ENCODE measurements around the gene CCDC7. TPM values are rescaled to one million over a fixed set of nuclear protein-coding genes. Genes with fewer than 3 reads are reported as not detected.
"Not testable (repeated sequence)": the region's sequence is repeated elsewhere in the genome, so short reads cannot be mapped to it uniquely, and the experiment has no call there.

Gene CCDC7
- total and polyA plus RNA-seq, 2 experiments from 2014 or later, result 2.0 to 10.0 TPM

GRCh38 chr10:32548208-32548607, 102.3 kb downstream of the CCDC7 start:
- H3K9me3 ChIP-seq (ENCODE audit: low read depth), result no peaks in the 10 kb centered on the region
- H3K4me1 ChIP-seq (ENCODE audit: insufficient read depth), result no peaks in the 10 kb centered on the region
- H4K20me1 ChIP-seq (ENCODE audit: insufficient read depth, poor library complexity, severe bottlenecking), result no peaks in the 10 kb centered on the region
- H3K4me2 ChIP-seq, result no peak overlapping the region
- H2AFZ ChIP-seq, result no peak overlapping the region
- TF ChIP-seq EZH2 (IDR thresholded peaks at IDR 0.05; ENCODE audit: borderline replicate concordance) (no peak), EZH2phosphoT487 (IDR thresholded peaks at IDR 0.05; ENCODE audit: low read depth, severe bottlenecking, unreplicated experiment) (no peak)
- TF ChIP-seq, protein P1, sequence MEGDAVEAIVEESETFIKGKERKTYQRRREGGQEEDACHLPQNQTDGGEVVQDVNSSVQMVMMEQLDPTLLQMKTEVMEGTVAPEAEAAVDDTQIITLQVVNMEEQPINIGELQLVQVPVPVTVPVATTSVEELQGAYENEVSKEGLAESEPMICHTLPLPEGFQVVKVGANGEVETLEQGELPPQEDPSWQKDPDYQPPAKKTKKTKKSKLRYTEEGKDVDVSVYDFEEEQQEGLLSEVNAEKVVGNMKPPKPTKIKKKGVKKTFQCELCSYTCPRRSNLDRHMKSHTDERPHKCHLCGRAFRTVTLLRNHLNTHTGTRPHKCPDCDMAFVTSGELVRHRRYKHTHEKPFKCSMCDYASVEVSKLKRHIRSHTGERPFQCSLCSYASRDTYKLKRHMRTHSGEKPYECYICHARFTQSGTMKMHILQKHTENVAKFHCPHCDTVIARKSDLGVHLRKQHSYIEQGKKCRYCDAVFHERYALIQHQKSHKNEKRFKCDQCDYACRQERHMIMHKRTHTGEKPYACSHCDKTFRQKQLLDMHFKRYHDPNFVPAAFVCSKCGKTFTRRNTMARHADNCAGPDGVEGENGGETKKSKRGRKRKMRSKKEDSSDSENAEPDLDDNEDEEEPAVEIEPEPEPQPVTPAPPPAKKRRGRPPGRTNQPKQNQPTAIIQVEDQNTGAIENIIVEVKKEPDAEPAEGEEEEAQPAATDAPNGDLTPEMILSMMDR (IDR thresholded peaks at IDR 0.05; ENCODE audit: poor library complexity), result no peak
- H3K27me3 ChIP-seq, result no peaks in the 10 kb centered on the region
- no peaks in the 10 kb centered on the region for H3K9me2 ChIP-seq (replicated peaks; ENCODE audit: insufficient read depth)
- H3K36me3 ChIP-seq (replicated peaks; ENCODE audit: insufficient read depth, low read depth), result no peaks in the 10 kb centered on the region
- H3K79me2 ChIP-seq, result no peaks in the 10 kb centered on the region
- H3K4me3 ChIP-seq, result no peak overlapping the region
- WGBS (ENCODE audit: low lambda C conversion rate, missing lambda C conversion rate), result 94% methylated on average over 7 of the region's 7 CpGs
- no peak overlapping the region for H3K27ac ChIP-seq
- no peak for DNase-seq (ENCODE audit: low spot score)

DNA sequence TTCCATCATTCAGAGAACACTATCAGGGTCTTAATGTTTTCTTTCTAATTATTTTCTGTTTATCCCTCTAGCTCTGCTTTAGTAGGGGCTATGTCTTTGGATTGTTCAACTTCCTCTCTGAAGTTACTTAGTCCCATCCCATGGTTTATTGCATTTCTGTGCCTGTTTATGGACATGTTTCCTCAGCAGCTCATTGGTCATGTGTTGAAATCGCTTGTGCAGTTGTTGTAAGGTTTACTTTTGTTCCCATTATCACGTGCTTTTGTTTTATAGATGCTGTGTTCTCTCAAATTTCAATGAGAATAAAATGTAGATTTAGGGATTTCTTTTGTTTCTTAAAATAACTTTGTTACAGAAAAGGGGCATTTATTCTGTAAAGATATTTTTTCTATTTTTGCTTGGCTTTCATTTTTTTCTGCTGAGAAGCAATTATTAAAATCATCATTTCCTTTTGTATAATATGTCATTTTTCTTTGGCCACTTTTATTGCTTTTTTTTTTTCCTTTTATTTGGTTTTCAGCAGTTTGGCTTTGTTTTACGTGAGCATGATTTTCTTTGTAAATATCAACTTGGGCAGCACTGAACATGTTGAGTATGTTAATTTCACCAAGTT, 110.9 kb downstream of the CCDC7 start:
- Histone ChIP-seq H3K4me2 (no peak overlapping the region), H3K4me3 (no peak overlapping the region), H3K79me2 (no peaks in the 10 kb centered on the region), H2AFZ (no peak overlapping the region), H3K27ac (no peak overlapping the region), H3K36me3 (replicated peaks; ENCODE audit: insufficient read depth, low read depth) (no peaks in the 10 kb centered on the region), H3K4me1 (ENCODE audit: insufficient read depth) (no peaks in the 10 kb centered on the region), H3K27me3 (no peaks in the 10 kb centered on the region), H3K9me3 (ENCODE audit: low read depth) (no peaks in the 10 kb centered on the region), H3K9me2 (replicated peaks; ENCODE audit: insufficient read depth) (no peaks in the 10 kb centered on the region), H4K20me1 (ENCODE audit: insufficient read depth, poor library complexity, severe bottlenecking) (no peaks in the 10 kb centered on the region)
- 63% methylated on average over 3 of the region's 3 CpGs for whole genome bisulfite sequencing (ENCODE audit: low lambda C conversion rate, missing lambda C conversion rate)
- TF ChIP-seq EZH2phosphoT487 (IDR thresholded peaks at IDR 0.05; ENCODE audit: low read depth, severe bottlenecking, unreplicated experiment) (no peak), EZH2 (IDR thresholded peaks at IDR 0.05; ENCODE audit: borderline replicate concordance) (no peak)
- TF ChIP-seq, protein P1 (IDR thresholded peaks at IDR 0.05; ENCODE audit: poor library complexity), result no peak
- DNase-seq (ENCODE audit: low spot score), result no peak

DNA sequence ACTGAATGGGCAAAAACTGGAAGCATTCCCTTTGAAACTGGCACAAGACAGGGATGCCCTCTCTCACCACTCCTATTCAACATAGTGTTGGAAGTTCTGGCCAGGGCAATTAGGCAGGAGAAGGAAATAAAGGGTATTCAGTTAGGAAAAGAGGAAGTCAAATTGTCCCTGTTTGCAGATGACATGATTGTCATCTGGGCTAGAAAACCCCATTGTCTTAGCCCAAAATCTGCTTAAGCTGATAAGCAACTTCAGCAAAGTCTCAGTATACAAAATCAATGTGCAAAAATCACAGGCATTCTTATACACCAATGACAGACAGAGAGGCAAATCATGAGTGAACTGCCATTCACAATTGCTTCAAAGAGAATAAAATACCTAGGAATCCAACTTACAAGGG, 116.8 kb downstream of the CCDC7 start:
- not testable (repeated sequence) for H3K4me1 ChIP-seq (ENCODE audit: insufficient read depth); H3K36me3 ChIP-seq (replicated peaks; ENCODE audit: insufficient read depth, low read depth); H3K27me3 ChIP-seq; H3K9me2 ChIP-seq (replicated peaks; ENCODE audit: insufficient read depth); H3K79me2 ChIP-seq; H3K27ac ChIP-seq; H3K4me3 ChIP-seq; H4K20me1 ChIP-seq (ENCODE audit: insufficient read depth, poor library complexity, severe bottlenecking); DNase-seq (ENCODE audit: low spot score); H3K4me2 ChIP-seq; H3K9me3 ChIP-seq (ENCODE audit: low read depth); H2AFZ ChIP-seq

DNA sequence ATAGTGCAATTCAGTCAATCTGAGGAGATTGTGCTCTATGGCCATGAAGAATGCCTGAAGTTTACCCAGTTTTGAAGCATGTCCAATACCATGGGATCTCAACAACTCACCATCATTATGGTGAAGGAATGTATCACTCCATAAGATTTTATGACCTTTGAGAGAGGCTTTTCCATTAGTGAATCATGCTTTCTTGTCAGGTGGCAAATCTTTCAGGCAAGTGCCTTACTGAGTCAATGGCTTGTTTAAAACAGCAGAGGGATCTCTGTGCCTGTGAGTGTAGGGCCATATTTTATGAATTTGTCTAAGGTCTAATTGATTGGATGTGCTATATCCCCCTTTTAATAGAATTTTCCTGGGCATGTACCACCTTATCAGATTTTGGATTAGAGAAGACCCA, 131.5 kb downstream of the CCDC7 start:
- Histone ChIP-seq H4K20me1 (ENCODE audit: insufficient read depth, poor library complexity, severe bottlenecking) (no peaks in the 10 kb centered on the region), H3K4me2 (no peak overlapping the region), H3K27ac (no peak overlapping the region), H3K36me3 (replicated peaks; ENCODE audit: insufficient read depth, low read depth) (no peaks in the 10 kb centered on the region), H3K27me3 (no peaks in the 10 kb centered on the region), H2AFZ (no peak overlapping the region), H3K9me3 (ENCODE audit: low read depth) (no peaks in the 10 kb centered on the region), H3K79me2 (no peaks in the 10 kb centered on the region), H3K9me2 (replicated peaks; ENCODE audit: insufficient read depth) (no peaks in the 10 kb centered on the region), H3K4me3 (no peak overlapping the region), H3K4me1 (ENCODE audit: insufficient read depth) (no peaks in the 10 kb centered on the region)
- DNase-seq (ENCODE audit: low spot score), result no peak
- TF ChIP-seq EZH2phosphoT487 (IDR thresholded peaks at IDR 0.05; ENCODE audit: low read depth, severe bottlenecking, unreplicated experiment) (no peak), EZH2 (IDR thresholded peaks at IDR 0.05; ENCODE audit: borderline replicate concordance) (no peak)
- TF ChIP-seq, protein P1 (IDR thresholded peaks at IDR 0.05; ENCODE audit: poor library complexity), result no peak
